ENCODE measurements around the gene VSIG1. TPM values are rescaled to one million over a fixed set of nuclear protein-coding genes. Genes with fewer than 3 reads are reported as not detected.

VSIG1 gene
- total RNA-seq, 1 donor from 2014 or later, result not detected

GRCh38 chrX:108121291-108121690, 76.4 kb downstream of the VSIG1 start:
- H3K4me1 Mint-ChIP-seq (ENCODE audit: low read depth, unreplicated experiment), result peaks cover 18% of the 10 kb centered on the region
- no peaks in the 10 kb centered on the region for H3K9me3 ChIP-seq (ENCODE audit: insufficient read depth, low read depth, low read length)
- no peaks in the 10 kb centered on the region for H3K36me3 ChIP-seq (ENCODE audit: insufficient read depth, low read length)
- no peaks in the 10 kb centered on the region for H4K20me1 ChIP-seq (ENCODE audit: insufficient read depth, low read length)
- FAIRE-seq (no peak), DNase-seq (ENCODE audit: low read depth) (no peak)
- no peak overlapping the region for H3K4me3 Mint-ChIP-seq (ENCODE audit: unreplicated experiment)
- H3K27ac Mint-ChIP-seq (ENCODE audit: unreplicated experiment), result no peak overlapping the region
- H3K27ac ChIP-seq (ENCODE audit: low read depth, low read length), result no peak overlapping the region
- H3K79me2 ChIP-seq (ENCODE audit: insufficient read depth, low read length), result no peaks in the 10 kb centered on the region
- no peak overlapping the region for H3K9ac ChIP-seq (ENCODE audit: low read length)
- no peak overlapping the region for H2AFZ ChIP-seq (ENCODE audit: low read depth, low read length)
- H3K4me1 ChIP-seq (ENCODE audit: insufficient read depth, low read length), result peaks cover 12% of the 10 kb centered on the region
- peaks cover under 1% of the 10 kb centered on the region for H3K36me3 Mint-ChIP-seq (ENCODE audit: low read depth, unreplicated experiment)
- no peaks in the 10 kb centered on the region for H3K27me3 ChIP-seq (ENCODE audit: insufficient read depth, low read length)
- TF ChIP-seq EZH2 (IDR thresholded peaks at IDR 0.05; ENCODE audit: insufficient read depth, low read length), result no peak
- no peak for TF ChIP-seq CTCF (IDR thresholded peaks at IDR 0.05; ENCODE audit: insufficient read depth, low read depth, low read length)
- no peaks in the 10 kb centered on the region for H3K9me3 Mint-ChIP-seq (ENCODE audit: unreplicated experiment)
- H3K4me2 ChIP-seq (ENCODE audit: low read length), result no peak overlapping the region
- H3K27me3 Mint-ChIP-seq (ENCODE audit: low read depth, unreplicated experiment), result no peaks in the 10 kb centered on the region
- H3K4me3 ChIP-seq (ENCODE audit: insufficient read depth, low read depth, low read length), result no peak overlapping the region

GRCh38 chrX:108122748-108123147, 77.9 kb downstream of the VSIG1 start:
- Histone ChIP-seq H3K27ac (ENCODE audit: low read depth, low read length) (peak overlapping the region; percentile 53), H3K4me2 (ENCODE audit: low read length) (no peak overlapping the region), H2AFZ (ENCODE audit: low read depth, low read length) (no peak overlapping the region), H3K9ac (ENCODE audit: low read length) (no peak overlapping the region), H3K4me1 (ENCODE audit: insufficient read depth, low read length) (peaks cover 12% of the 10 kb centered on the region), H3K9me3 (ENCODE audit: insufficient read depth, low read depth, low read length) (no peaks in the 10 kb centered on the region), H3K27me3 (ENCODE audit: insufficient read depth, low read length) (no peaks in the 10 kb centered on the region), H3K79me2 (ENCODE audit: insufficient read depth, low read length) (no peaks in the 10 kb centered on the region), H4K20me1 (ENCODE audit: insufficient read depth, low read length) (no peaks in the 10 kb centered on the region), H3K36me3 (ENCODE audit: insufficient read depth, low read length) (no peaks in the 10 kb centered on the region), H3K4me3 (ENCODE audit: insufficient read depth, low read depth, low read length) (no peak overlapping the region)
- H3K9me3 Mint-ChIP-seq (ENCODE audit: unreplicated experiment), result no peaks in the 10 kb centered on the region
- H3K4me1 Mint-ChIP-seq (ENCODE audit: low read depth, unreplicated experiment), result peaks cover 18% of the 10 kb centered on the region
- FAIRE-seq (peak; percentile 97), DNase-seq (ENCODE audit: low read depth) (peak; percentile 72)
- TF ChIP-seq EZH2 (IDR thresholded peaks at IDR 0.05; ENCODE audit: insufficient read depth, low read length), result no peak
- TF ChIP-seq CTCF (IDR thresholded peaks at IDR 0.05; ENCODE audit: insufficient read depth, low read depth, low read length), result no peak
- no peak overlapping the region for H3K4me3 Mint-ChIP-seq (ENCODE audit: unreplicated experiment)
- H3K36me3 Mint-ChIP-seq (ENCODE audit: low read depth, unreplicated experiment), result no peaks in the 10 kb centered on the region
- peak overlapping the region; percentile 96 for H3K27ac Mint-ChIP-seq (ENCODE audit: unreplicated experiment)
- no peaks in the 10 kb centered on the region for H3K27me3 Mint-ChIP-seq (ENCODE audit: low read depth, unreplicated experiment)

- no peak overlapping the region for H3K4me2 ChIP-seq (ENCODE audit: low read length)
- no peak overlapping the region for H3K9ac ChIP-seq (ENCODE audit: low read length)
Measured at GRCh38 chrX:108123591-108124366, 78.9 kb downstream of the VSIG1 start.

More at GRCh38 chrX:108123591-108124366, 78.9 kb downstream of the VSIG1 start:
- Histone ChIP-seq H3K4me3 (ENCODE audit: insufficient read depth, low read depth, low read length) (no peak overlapping the region), H2AFZ (ENCODE audit: low read depth, low read length) (no peak overlapping the region), H3K9me3 (ENCODE audit: insufficient read depth, low read depth, low read length) (no peaks in the 10 kb centered on the region), H3K27me3 (ENCODE audit: insufficient read depth, low read length) (no peaks in the 10 kb centered on the region), H3K4me1 (ENCODE audit: insufficient read depth, low read length) (peaks cover 12% of the 10 kb centered on the region), H3K27ac (ENCODE audit: low read depth, low read length) (no peak overlapping the region), H3K79me2 (ENCODE audit: insufficient read depth, low read length) (no peaks in the 10 kb centered on the region), H4K20me1 (ENCODE audit: insufficient read depth, low read length) (no peaks in the 10 kb centered on the region), H3K36me3 (ENCODE audit: insufficient read depth, low read length) (no peaks in the 10 kb centered on the region)
- no peaks in the 10 kb centered on the region for H3K27me3 Mint-ChIP-seq (ENCODE audit: low read depth, unreplicated experiment)
- FAIRE-seq (peak; percentile 95), DNase-seq (ENCODE audit: low read depth) (peak; percentile 9)
- no peak for TF ChIP-seq EZH2 (IDR thresholded peaks at IDR 0.05; ENCODE audit: insufficient read depth, low read length)
- TF ChIP-seq CTCF (IDR thresholded peaks at IDR 0.05; ENCODE audit: insufficient read depth, low read depth, low read length), result no peak
- H3K36me3 Mint-ChIP-seq (ENCODE audit: low read depth, unreplicated experiment), result no peaks in the 10 kb centered on the region
- peak overlapping the region; percentile 96 for H3K27ac Mint-ChIP-seq (ENCODE audit: unreplicated experiment)
- H3K4me1 Mint-ChIP-seq (ENCODE audit: low read depth, unreplicated experiment), result peaks cover 18% of the 10 kb centered on the region
- no peak overlapping the region for H3K4me3 Mint-ChIP-seq (ENCODE audit: unreplicated experiment)
- H3K9me3 Mint-ChIP-seq (ENCODE audit: unreplicated experiment), result no peaks in the 10 kb centered on the region

Measured in astrocyte (in vitro differentiated cells and primary cell).